Sigmoid colon (tissue), 4 donors: Measurements from ENCODE around the gene SLC35F1.

Experiments
- EP300 ChIP-seq, 4 donors: sonication (generic); formaldehyde crosslinking; IDR thresholded peaks; one replicate each; pipeline ENCODE4 v1.6.1; 2017; ENCODE audit warnings: antibody characterized with exemption in 4 of 4
- POLR2A ChIP-seq, 2 donors: fragments of 450-650 bp; IDR thresholded peaks; one replicate each; pipeline ENCODE4 v1.6.1; 2016; ENCODE audit warnings: antibody characterized with exemption in 2 of 2, mild to moderate bottlenecking in 2 of 2, moderate library complexity in 2 of 2
- POLR2AphosphoS5 ChIP-seq, 4 donors: sonication (generic); formaldehyde crosslinking; IDR thresholded peaks; one replicate each; pipeline ENCODE4 v1.6.1; 2017; ENCODE audit warnings: antibody characterized with exemption in 4 of 4
- TF ChIP-seq, protein P1 (sequence below), 4 experiments: fragments of 450-650 bp in 3 of 4; fragments of 200-600 bp in 1 of 4; IDR thresholded peaks; one replicate each; pipeline ENCODE4 v1.5.1; 2016 to 2019; ENCODE audit warnings: antibody characterized with exemption in 4 of 4, mild to moderate bottlenecking in 3 of 4, moderate library complexity in 2 of 4

DNA sequence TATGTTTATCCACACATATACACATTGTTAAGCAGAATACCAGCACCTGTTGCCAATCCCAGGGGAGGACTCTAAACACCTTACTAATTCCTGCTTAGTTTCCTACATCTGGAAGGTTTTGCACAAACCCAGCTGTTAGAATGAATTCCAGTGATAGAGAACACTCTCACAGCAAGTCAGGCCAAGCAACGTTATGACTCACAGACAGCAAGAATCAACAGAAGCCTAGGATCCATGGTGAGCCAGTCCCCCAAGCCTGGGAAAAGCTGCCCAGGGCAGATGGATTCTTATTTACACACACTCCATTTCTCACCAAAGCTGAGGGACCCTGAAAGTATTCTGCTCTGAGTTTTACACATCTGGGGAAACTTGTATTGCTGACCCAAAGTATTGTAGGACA is 291.7 kb downstream of the SLC35F1 start:
- TF ChIP-seq, protein P1, sequence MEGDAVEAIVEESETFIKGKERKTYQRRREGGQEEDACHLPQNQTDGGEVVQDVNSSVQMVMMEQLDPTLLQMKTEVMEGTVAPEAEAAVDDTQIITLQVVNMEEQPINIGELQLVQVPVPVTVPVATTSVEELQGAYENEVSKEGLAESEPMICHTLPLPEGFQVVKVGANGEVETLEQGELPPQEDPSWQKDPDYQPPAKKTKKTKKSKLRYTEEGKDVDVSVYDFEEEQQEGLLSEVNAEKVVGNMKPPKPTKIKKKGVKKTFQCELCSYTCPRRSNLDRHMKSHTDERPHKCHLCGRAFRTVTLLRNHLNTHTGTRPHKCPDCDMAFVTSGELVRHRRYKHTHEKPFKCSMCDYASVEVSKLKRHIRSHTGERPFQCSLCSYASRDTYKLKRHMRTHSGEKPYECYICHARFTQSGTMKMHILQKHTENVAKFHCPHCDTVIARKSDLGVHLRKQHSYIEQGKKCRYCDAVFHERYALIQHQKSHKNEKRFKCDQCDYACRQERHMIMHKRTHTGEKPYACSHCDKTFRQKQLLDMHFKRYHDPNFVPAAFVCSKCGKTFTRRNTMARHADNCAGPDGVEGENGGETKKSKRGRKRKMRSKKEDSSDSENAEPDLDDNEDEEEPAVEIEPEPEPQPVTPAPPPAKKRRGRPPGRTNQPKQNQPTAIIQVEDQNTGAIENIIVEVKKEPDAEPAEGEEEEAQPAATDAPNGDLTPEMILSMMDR (IDR thresholded peaks at IDR 0.05), result no peak
- no peak for TF ChIP-seq POLR2AphosphoS5 (IDR thresholded peaks at IDR 0.05)
- TF ChIP-seq POLR2A (IDR thresholded peaks at IDR 0.05), result no peak
- no peak for TF ChIP-seq EP300 (IDR thresholded peaks at IDR 0.05)
